ENCODE results near the gene RAPGEF4.

The RAPGEF4 gene

GRCh38 chr2:172995323-172996244 lies 259.9 kb downstream of the RAPGEF4 start:
- Histone ChIP-seq H3K36me3 (no peaks in the 10 kb centered on the region), H3K4me3 (ENCODE audit: low read depth, low read length) (no peak overlapping the region), H3K27me3 (no peaks in the 10 kb centered on the region), H3K9me3 (no peaks in the 10 kb centered on the region), H3K4me1 (no peaks in the 10 kb centered on the region)
- no peak for DNase-seq
- TF ChIP-seq CTCF (IDR thresholded peaks at IDR 0.05; ENCODE audit: low read depth, low read length), result no peak

DNA sequence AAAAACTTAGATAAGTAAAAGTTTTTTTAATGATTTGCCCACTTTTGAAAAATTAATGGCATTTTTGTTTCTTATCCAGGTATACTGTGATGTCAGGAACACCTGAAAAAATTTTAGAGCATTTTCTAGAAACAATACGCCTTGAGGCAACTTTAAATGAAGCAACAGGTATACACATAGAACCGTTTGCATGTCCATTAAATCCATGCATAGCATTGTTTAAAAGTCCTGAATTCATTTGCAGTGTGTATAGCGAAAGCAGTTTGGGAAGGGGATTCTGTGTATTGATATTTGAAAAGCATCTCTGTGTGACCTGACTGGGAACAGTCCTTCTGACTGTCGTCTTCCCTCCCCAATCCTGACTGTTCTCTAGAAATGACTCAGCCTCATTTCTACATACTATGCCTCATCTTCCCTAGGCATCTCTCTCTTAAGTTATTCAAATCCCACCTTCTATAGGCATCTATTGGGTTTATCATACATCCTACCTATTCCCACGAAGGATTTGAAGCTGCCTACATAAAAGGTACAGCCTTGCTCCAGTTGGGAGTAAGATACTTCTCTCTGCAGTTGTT lies 260.8 kb downstream of the RAPGEF4 start:
- no peak for DNase-seq

DNA sequence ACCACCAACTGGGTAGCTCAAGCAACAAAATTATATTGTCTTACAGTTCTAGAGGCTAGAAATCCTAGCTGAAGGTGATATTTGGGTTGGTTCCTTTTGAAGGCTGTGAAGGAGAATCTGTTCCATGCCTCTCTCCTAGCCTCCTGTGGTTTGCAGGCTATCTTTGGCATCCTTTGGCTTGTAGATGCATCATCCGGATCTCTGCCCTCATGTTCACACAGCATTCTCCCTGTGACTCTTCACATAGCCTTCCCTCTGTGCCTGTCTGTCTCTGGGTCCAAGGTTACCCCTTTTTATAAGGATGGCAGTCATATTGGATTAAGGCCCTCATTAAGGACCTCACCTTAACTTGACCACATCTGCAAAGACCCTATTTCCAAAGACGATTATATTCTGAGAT lies 261.4 kb downstream of the RAPGEF4 start:
- no peaks in the 10 kb centered on the region for H3K36me3 ChIP-seq
- no peaks in the 10 kb centered on the region for H3K4me1 ChIP-seq

More for the DNA sequence above, 260.8 kb downstream of the RAPGEF4 start:
- no peaks in the 10 kb centered on the region for H3K36me3 ChIP-seq
- H3K9me3 ChIP-seq, result no peaks in the 10 kb centered on the region
- no peaks in the 10 kb centered on the region for H3K4me1 ChIP-seq
- TF ChIP-seq CTCF (IDR thresholded peaks at IDR 0.05; ENCODE audit: low read depth, low read length), result no peak
- H3K27me3 ChIP-seq, result no peaks in the 10 kb centered on the region
- no peak overlapping the region for H3K4me3 ChIP-seq (ENCODE audit: low read depth, low read length)

DNA sequence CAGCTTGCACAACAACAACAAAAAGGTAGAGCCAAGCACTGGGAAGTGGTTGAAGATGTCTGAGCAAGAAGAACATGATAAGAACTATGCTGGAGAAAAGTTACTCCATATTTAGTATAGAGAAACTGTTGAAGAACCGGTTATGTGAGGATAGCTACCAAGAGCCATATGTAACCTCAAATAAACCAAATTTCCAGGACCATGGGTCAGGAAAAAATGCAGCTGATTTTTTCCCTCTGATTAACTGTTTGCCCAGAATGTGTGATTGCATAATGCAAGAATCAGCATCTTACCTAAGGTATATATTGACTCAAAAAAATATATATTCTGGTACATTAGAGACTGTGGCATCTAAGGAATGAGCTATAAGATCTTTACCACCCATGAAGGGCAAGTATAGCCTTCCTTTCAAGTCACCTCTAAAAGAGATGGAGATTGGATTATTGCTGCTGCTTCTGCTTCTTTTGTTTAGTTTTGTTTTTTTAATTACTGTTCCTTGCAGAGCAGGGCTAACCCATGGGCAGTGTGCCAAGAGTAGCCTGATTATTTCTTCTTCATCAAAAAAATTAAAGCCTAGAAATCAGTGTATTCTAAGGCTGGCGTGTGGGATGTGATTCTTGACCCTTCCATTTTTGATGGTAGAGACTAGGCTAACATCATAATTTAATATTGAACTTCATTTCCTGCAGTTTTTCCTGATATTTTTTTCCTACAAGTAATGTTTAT lies 263.1 kb downstream of the RAPGEF4 start:
- DNase-seq, result no peak
- Histone ChIP-seq H3K27me3 (no peaks in the 10 kb centered on the region), H3K4me1 (no peaks in the 10 kb centered on the region), H3K4me3 (ENCODE audit: low read depth, low read length) (no peak overlapping the region), H3K9me3 (no peaks in the 10 kb centered on the region), H3K36me3 (no peaks in the 10 kb centered on the region)
- TF ChIP-seq CTCF (IDR thresholded peaks at IDR 0.05; ENCODE audit: low read depth, low read length), result no peak

More for the DNA sequence above, 261.4 kb downstream of the RAPGEF4 start:
- DNase-seq, result no peak
- H3K4me3 ChIP-seq (ENCODE audit: low read depth, low read length), result no peak overlapping the region
- TF ChIP-seq CTCF (IDR thresholded peaks at IDR 0.05; ENCODE audit: low read depth, low read length), result no peak
- no peaks in the 10 kb centered on the region for H3K27me3 ChIP-seq
- H3K9me3 ChIP-seq, result no peaks in the 10 kb centered on the region

- no peak for TF ChIP-seq CTCF (IDR thresholded peaks at IDR 0.05; ENCODE audit: low read depth, low read length)
- Histone ChIP-seq H3K4me3 (ENCODE audit: low read depth, low read length) (no peak overlapping the region), H3K27me3 (no peaks in the 10 kb centered on the region), H3K36me3 (no peaks in the 10 kb centered on the region), H3K4me1 (no peaks in the 10 kb centered on the region), H3K9me3 (no peaks in the 10 kb centered on the region)
- DNase-seq, result no peak
These were observed 264.2 kb downstream of the RAPGEF4 start for GRCh38 chr2:172999641-173000386.

Data from BE2C (cell line).